K562 (cell line): ENCODE measurements around the gene WDR31. TPM values are rescaled to one million over a fixed set of nuclear protein-coding genes. Genes with fewer than 3 reads are reported as not detected.

Experiments
- BRCA1 ChIP-seq, 2 experiments: fragments of 450-650 bp in 1 of 2; sonication (generic) in 1 of 2; formaldehyde crosslinking in 1 of 2; IDR thresholded peaks; 2 replicates each; pipeline versions ENCODE4 v1.5.0 to v1.6.1; 2017 to 2020; ENCODE audit warnings: mild to moderate bottlenecking in 1 of 2, missing genetic modification reagents in 1 of 2
- CREM ChIP-seq: IDR thresholded peaks from 2 replicates; pipeline ENCODE4 v1.6.1; 2014; ENCODE audit warnings: antibody characterized with exemption, low read depth
- DPF2 ChIP-seq: fragments of 450-650 bp; IDR thresholded peaks from 2 replicates; pipeline ENCODE4 v1.6.1; 2016
- SMAD3 ChIP-seq: fragments of 450-650 bp; formaldehyde crosslinking; conservative IDR thresholded peaks from 2 replicates; pipeline ENCODE4 v1.4.0; 2020; ENCODE audit warnings: mild to moderate bottlenecking
- ZFP36 ChIP-seq: fragments of 150-350 bp; IDR thresholded peaks from 2 replicates; pipeline ENCODE4 v1.6.1; 2018; ENCODE audit warnings: low read length, low read depth; ENCODE audit not compliant: partially characterized antibody
- ZNF830 ChIP-seq: fragments of 250-450 bp; sonication (Bioruptor Pico); IDR thresholded peaks from 2 replicates; pipeline ENCODE4 v1.5.0; 2021; ENCODE audit warnings: mild to moderate bottlenecking
- polyA plus RNA-seq, 8 experiments: library from polyadenylated mRNA; depleted of rRNA in 4 of 8; stranded (reverse) in 5 of 8; unstranded in 3 of 8; fragments of >200 nt; fragmentation: Nextera tagmentation in 2 of 8; fragmentation: Illumina TruSeq in 1 of 8; extraction: Ambion mirVana in 2 of 8; extraction: Trizol in 1 of 8; gene quantifications; 2 replicates each; pipeline versions ENCODE4 v1.2.1 to v1.2.3, GENCODE V29; 2011 to 2014; ENCODE audit warnings: inconsistent platforms in 1 of 8, missing spikeins in 1 of 8
- total RNA-seq, 7 experiments: library from RNA; depleted of rRNA in 6 of 7; stranded (reverse); fragments of >200 nt in 6 of 7; fragmentation: Illumina TruSeq in 2 of 7; extraction: Trizol in 2 of 7; gene quantifications; 2 replicates each; pipeline versions ENCODE4 v1.2.1 to v1.2.3, GENCODE V29; 2011 to 2021; ENCODE audit warnings: low replicate concordance in 1 of 7
- TF ChIP-seq, protein P1 (sequence below): sonication (generic); formaldehyde crosslinking; IDR thresholded peaks from 2 replicates; pipeline ENCODE4 v1.8.0; 2022; ENCODE audit warnings: missing genetic modification reagents, mild to moderate bottlenecking, moderate library complexity, borderline replicate concordance
- TF ChIP-seq, protein P2 (sequence below): sonication (generic); formaldehyde crosslinking; IDR thresholded peaks from 2 replicates; pipeline ENCODE4 v1.8.0; 2022; ENCODE audit warnings: mild to moderate bottlenecking, missing genetic modification reagents
- TF ChIP-seq, protein P3 (sequence below): fragments of 250-450 bp; sonication (Bioruptor Pico); IDR thresholded peaks from 2 replicates; pipeline ENCODE4 v1.5.0; 2021; ENCODE audit warnings: mild to moderate bottlenecking, moderate library complexity
- TF ChIP-seq, protein P4 (sequence below): fragments of 250-450 bp; sonication (Bioruptor Pico); IDR thresholded peaks from 2 replicates; pipeline ENCODE4 v1.8.0; 2021; ENCODE audit warnings: borderline replicate concordance, mild to moderate bottlenecking, moderate library complexity; ENCODE audit not compliant: poor library complexity, severe bottlenecking

The WDR31 gene
- total and polyA plus RNA-seq, 9 of the 15 experiments (the other 6 are each of a cell fraction or from before 2014, with no cell fraction given), result 0.35 to 1.8 (median 0.95) TPM

DNA sequence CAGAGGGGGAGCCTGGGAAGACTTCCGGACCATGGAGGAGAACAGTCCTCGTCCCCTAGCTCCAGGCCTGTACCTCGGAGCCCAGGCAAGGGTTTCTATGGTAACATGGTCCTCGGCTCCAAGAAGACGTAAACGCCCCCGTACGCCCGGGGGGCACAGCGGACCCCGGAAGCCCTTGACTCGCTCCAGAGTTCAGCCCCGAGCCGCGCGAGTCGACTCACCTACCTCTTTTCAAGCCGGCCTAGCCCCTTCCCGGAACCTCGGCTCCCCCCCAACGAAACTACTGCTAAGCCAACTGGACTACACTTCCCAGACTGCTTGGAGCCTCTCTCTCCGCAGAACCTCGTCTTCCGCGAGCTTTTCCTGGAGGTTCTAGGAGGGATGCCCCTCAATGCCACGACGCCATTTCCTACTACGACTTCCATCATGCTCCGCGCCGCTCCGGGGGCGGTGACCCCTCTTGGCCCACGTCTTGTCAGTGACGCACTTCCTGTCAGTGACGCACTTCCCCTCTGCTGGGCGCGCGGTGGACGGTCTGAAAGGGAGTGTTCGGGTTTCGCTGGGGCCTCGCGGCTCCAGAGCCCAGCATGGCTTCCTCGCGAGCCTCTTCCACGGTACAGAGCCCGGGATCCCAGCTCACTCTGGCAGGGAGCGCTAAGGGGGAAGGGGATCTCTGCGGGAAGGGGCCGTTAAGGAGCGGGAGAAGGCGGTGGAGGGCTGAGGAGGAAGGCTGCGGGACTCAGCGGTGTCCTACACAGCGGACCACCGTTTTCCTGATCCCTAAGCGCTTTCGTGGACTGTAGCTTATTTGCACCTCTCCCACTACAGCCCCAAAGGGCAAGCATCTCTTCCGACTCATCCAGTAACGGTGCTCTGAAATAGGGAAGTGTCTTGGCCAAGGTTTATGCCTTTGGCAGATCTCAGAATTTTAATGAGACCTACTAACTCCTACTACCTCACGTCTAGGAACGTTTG, 64.6 kb downstream of the WDR31 start, which contains the start of the genes CDC26 and PRPF4 (continued):
- peak; percentile 99 for TF ChIP-seq CREM
- TF ChIP-seq, protein P1, sequence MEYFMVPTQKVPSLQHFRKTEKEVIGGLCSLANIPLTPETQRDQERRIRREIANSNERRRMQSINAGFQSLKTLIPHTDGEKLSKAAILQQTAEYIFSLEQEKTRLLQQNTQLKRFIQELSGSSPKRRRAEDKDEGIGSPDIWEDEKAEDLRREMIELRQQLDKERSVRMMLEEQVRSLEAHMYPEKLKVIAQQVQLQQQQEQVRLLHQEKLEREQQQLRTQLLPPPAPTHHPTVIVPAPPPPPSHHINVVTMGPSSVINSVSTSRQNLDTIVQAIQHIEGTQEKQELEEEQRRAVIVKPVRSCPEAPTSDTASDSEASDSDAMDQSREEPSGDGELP (CRISPR knock-in tag), result peak; percentile 82
- TF ChIP-seq, protein P2, sequence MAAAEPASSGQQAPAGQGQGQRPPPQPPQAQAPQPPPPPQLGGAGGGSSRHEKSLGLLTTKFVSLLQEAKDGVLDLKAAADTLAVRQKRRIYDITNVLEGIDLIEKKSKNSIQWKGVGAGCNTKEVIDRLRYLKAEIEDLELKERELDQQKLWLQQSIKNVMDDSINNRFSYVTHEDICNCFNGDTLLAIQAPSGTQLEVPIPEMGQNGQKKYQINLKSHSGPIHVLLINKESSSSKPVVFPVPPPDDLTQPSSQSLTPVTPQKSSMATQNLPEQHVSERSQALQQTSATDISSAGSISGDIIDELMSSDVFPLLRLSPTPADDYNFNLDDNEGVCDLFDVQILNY (CRISPR knock-in tag), result no peak
- TF ChIP-seq BRCA1 (IDR thresholded peaks at IDR 0.05), result no peak
- TF ChIP-seq BRCA1 (CRISPR knock-in tag; IDR thresholded peaks at IDR 0.05), result no peak
- TF ChIP-seq, protein P3, sequence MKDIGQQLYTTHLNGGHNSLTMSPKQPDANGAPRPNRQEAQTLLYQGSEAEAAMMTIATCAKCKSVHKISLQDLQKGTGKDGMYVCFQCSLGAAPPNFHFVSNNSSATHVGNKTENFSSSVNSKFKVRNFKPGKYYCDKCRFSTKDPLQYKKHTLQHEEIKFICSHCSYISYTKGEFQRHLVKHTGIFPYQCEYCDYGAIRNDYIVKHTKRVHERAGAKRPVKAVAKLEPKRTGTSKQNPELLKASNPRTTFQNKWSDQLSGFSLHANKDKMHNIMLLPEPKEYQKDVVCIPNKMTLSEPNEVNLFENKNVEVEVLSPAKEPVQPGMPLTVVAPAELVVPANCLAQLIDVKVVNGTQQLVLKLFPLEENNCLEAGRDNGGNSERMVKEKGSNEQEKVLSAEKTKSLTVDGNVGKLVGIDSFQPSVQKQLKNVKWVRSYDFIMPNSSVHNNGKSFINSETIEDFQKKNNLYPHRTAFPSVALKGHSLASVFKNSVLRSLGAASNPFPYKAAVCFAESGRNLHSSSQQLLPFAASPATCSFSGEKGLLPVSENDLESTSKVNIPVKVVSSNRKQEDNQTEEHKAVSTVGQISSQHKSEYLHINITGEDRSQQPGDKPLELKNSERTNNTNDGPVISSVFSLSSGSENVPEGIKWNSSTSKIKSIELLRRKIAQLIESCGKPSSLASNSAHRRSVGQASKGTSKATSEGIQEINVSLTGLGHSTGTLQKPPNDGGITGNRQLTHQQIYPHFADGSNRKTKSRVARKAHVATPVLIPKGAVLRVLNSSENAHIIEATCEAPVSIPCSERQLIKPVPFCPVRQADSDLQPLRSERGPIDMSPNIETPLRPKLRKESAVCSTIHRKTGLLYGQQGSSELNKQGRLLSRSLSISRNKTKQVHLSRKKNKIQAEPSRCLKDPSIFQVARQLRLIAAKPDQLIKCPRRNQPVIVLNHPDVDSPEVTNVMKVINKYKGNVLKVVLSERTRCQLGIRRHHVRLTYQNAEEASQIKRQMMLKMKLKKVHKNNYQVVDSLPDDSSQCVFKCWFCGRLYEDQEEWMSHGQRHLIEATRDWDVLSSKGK, result no peak
- TF ChIP-seq ZFP36, result no peak
- TF ChIP-seq DPF2, result no peak
- TF ChIP-seq ZNF830 (CRISPR knock-in tag), result no peak
- no peak for TF ChIP-seq SMAD3 (CRISPR knock-in tag)
- TF ChIP-seq, protein P4, sequence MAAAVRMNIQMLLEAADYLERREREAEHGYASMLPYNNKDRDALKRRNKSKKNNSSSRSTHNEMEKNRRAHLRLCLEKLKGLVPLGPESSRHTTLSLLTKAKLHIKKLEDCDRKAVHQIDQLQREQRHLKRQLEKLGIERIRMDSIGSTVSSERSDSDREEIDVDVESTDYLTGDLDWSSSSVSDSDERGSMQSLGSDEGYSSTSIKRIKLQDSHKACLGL (CRISPR knock-in tag), result peak; percentile 49
